Measurements from ENCODE around the gene RGS11.

DNA sequence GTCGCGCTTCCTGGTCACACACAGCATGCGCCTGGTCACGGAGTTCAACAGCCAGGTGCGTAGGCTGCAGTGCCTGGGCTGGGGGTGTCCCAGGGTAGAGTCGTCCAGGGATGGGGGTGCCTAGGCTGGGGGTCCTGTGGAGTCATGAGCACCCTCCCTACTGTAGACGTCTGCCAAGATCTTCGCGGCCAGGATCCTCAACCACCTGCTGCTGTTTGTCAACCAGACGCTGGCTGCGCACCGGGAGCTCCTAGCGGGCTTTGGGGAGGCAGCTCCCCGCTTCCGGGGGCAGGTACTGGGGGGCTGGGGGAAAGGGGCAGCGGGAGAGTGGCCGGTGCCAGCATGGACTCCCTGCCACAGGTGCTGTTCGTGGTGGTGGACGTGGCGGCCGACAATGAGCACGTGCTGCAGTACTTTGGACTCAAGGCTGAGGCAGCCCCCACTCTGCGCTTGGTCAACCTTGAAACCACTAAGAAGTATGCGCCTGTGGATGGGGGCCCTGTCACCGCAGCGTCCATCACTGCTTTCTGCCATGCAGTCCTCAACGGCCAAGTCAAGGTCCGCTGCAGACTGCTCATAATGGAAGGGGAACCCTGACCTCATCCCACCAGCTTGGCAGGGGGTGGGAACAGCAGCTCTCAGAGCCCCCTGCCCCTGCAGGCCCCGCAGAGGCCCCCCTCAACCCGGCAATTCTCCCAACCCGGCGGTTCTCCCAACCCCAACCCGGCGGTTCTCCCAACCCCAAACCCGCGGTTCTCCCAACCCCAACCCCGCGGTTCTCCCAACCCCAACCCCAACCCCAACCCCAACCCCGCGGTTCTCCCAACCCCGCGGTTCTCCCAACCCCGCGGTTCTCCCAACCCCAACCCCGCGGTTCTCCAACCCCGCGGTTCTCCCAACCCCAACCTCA is 9.7 kb upstream of the RGS11 start:
- TF ChIP-seq, protein P1, sequence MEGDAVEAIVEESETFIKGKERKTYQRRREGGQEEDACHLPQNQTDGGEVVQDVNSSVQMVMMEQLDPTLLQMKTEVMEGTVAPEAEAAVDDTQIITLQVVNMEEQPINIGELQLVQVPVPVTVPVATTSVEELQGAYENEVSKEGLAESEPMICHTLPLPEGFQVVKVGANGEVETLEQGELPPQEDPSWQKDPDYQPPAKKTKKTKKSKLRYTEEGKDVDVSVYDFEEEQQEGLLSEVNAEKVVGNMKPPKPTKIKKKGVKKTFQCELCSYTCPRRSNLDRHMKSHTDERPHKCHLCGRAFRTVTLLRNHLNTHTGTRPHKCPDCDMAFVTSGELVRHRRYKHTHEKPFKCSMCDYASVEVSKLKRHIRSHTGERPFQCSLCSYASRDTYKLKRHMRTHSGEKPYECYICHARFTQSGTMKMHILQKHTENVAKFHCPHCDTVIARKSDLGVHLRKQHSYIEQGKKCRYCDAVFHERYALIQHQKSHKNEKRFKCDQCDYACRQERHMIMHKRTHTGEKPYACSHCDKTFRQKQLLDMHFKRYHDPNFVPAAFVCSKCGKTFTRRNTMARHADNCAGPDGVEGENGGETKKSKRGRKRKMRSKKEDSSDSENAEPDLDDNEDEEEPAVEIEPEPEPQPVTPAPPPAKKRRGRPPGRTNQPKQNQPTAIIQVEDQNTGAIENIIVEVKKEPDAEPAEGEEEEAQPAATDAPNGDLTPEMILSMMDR (conservative IDR thresholded peaks at IDR 0.05; ENCODE audit: low read depth in 2 of 2), result no peak
- no peak for TF ChIP-seq JUNB (IDR thresholded peaks at IDR 0.05; ENCODE audit: unreplicated experiment)
- no peak for TF ChIP-seq CREB1 (CRISPR knock-in tag; IDR thresholded peaks at IDR 0.05; ENCODE audit: low read depth)
- TF ChIP-seq, protein P2, sequence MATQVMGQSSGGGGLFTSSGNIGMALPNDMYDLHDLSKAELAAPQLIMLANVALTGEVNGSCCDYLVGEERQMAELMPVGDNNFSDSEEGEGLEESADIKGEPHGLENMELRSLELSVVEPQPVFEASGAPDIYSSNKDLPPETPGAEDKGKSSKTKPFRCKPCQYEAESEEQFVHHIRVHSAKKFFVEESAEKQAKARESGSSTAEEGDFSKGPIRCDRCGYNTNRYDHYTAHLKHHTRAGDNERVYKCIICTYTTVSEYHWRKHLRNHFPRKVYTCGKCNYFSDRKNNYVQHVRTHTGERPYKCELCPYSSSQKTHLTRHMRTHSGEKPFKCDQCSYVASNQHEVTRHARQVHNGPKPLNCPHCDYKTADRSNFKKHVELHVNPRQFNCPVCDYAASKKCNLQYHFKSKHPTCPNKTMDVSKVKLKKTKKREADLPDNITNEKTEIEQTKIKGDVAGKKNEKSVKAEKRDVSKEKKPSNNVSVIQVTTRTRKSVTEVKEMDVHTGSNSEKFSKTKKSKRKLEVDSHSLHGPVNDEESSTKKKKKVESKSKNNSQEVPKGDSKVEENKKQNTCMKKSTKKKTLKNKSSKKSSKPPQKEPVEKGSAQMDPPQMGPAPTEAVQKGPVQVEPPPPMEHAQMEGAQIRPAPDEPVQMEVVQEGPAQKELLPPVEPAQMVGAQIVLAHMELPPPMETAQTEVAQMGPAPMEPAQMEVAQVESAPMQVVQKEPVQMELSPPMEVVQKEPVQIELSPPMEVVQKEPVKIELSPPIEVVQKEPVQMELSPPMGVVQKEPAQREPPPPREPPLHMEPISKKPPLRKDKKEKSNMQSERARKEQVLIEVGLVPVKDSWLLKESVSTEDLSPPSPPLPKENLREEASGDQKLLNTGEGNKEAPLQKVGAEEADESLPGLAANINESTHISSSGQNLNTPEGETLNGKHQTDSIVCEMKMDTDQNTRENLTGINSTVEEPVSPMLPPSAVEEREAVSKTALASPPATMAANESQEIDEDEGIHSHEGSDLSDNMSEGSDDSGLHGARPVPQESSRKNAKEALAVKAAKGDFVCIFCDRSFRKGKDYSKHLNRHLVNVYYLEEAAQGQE (IDR thresholded peaks at IDR 0.05; ENCODE audit: unreplicated experiment), result no peak
- no peak for TF ChIP-seq EZH2 (IDR thresholded peaks at IDR 0.05; ENCODE audit: low read depth, unreplicated experiment)
- TF ChIP-seq EZH2phosphoT487 (IDR thresholded peaks at IDR 0.05; ENCODE audit: unreplicated experiment), result no peak
- TF ChIP-seq POLR2AphosphoS5 (IDR thresholded peaks at IDR 0.05; ENCODE audit: low read depth), result no peak
- TF ChIP-seq, protein P3, sequence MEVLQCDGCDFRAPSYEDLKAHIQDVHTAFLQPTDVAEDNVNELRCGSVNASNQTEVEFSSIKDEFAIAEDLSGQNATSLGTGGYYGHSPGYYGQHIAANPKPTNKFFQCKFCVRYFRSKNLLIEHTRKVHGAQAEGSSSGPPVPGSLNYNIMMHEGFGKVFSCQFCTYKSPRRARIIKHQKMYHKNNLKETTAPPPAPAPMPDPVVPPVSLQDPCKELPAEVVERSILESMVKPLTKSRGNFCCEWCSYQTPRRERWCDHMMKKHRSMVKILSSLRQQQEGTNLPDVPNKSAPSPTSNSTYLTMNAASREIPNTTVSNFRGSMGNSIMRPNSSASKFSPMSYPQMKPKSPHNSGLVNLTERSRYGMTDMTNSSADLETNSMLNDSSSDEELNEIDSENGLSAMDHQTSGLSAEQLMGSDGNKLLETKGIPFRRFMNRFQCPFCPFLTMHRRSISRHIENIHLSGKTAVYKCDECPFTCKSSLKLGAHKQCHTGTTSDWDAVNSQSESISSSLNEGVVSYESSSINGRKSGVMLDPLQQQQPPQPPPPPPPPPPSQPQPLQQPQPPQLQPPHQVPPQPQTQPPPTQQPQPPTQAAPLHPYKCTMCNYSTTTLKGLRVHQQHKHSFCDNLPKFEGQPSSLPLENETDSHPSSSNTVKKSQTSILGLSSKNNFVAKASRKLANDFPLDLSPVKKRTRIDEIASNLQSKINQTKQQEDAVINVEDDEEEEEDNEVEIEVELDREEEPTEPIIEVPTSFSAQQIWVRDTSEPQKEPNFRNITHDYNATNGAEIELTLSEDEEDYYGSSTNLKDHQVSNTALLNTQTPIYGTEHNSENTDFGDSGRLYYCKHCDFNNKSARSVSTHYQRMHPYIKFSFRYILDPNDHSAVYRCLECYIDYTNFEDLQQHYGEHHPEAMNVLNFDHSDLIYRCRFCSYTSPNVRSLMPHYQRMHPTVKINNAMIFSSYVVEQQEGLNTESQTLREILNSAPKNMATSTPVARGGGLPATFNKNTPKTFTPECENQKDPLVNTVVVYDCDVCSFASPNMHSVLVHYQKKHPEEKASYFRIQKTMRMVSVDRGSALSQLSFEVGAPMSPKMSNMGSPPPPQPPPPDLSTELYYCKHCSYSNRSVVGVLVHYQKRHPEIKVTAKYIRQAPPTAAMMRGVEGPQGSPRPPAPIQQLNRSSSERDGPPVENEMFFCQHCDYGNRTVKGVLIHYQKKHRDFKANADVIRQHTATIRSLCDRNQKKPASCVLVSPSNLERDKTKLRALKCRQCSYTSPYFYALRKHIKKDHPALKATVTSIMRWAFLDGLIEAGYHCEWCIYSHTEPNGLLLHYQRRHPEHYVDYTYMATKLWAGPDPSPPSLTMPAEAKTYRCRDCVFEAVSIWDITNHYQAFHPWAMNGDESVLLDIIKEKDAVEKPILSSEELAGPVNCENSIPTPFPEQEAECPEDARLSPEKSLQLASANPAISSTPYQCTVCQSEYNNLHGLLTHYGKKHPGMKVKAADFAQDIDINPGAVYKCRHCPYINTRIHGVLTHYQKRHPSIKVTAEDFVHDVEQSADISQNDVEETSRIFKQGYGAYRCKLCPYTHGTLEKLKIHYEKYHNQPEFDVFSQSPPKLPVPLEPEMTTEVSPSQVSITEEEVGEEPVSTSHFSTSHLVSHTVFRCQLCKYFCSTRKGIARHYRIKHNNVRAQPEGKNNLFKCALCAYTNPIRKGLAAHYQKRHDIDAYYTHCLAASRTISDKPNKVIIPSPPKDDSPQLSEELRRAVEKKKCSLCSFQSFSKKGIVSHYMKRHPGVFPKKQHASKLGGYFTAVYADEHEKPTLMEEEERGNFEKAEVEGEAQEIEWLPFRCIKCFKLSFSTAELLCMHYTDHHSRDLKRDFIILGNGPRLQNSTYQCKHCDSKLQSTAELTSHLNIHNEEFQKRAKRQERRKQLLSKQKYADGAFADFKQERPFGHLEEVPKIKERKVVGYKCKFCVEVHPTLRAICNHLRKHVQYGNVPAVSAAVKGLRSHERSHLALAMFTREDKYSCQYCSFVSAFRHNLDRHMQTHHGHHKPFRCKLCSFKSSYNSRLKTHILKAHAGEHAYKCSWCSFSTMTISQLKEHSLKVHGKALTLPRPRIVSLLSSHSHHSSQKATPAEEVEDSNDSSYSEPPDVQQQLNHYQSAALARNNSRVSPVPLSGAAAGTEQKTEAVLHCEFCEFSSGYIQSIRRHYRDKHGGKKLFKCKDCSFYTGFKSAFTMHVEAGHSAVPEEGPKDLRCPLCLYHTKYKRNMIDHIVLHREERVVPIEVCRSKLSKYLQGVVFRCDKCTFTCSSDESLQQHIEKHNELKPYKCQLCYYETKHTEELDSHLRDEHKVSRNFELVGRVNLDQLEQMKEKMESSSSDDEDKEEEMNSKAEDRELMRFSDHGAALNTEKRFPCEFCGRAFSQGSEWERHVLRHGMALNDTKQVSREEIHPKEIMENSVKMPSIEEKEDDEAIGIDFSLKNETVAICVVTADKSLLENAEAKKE (CRISPR knock-in tag; IDR thresholded peaks at IDR 0.05), result no peak
